Central memory CD8-positive, alpha-beta T cell (primary cell): ENCODE results near the gene TRMT1.
"Not testable (repeated sequence)": the region's sequence is repeated elsewhere in the genome, so short reads cannot be mapped to it uniquely, and the experiment has no call there.

Experiments
- ATAC-seq: fragments of 150-1000 bp; cut with Tn5 transposase; replicated peaks from 2 replicates; pipeline ENCODE4 v1.10.0; 2022; ENCODE audit warnings: mild to moderate bottlenecking, moderate FRiP score, moderate number of reproducible peaks; ENCODE audit not compliant: poor library complexity, severe bottlenecking; ENCODE audit errors: extremely low read depth
- DNase-seq, 2 donors: peaks; one replicate each; pipeline ENCODE4 v3.0.0; 2021; ENCODE audit warnings: low spot score in 2 of 2
- H3K27ac Mint-ChIP-seq: one replicate; pipeline ENCODE4 v1.8.0; 2022; ENCODE audit warnings: low read depth, mild to moderate bottlenecking, moderate library complexity, mixed read lengths
- H3K27me3 Mint-ChIP-seq: one replicate; pipeline ENCODE4 v1.8.0; 2022; ENCODE audit warnings: mixed read lengths
- H3K36me3 Mint-ChIP-seq: one replicate; pipeline ENCODE4 v1.8.0; 2022; ENCODE audit warnings: mild to moderate bottlenecking, moderate library complexity, mixed read lengths; ENCODE audit not compliant: insufficient read depth
- H3K4me1 Mint-ChIP-seq: one replicate; pipeline ENCODE4 v1.8.0; 2022; ENCODE audit warnings: mixed read lengths
- H3K4me3 Mint-ChIP-seq: one replicate; pipeline ENCODE4 v1.8.0; 2022; ENCODE audit warnings: mild to moderate bottlenecking, moderate library complexity, mixed read lengths
- H3K9me3 Mint-ChIP-seq: one replicate; pipeline ENCODE4 v1.8.0; 2022; ENCODE audit warnings: mixed read lengths

TRMT1 gene

GRCh38 chr19:13154241-13154778 lies 37.8 kb upstream of the TRMT1 start:
- no peak for ATAC-seq
- H3K9me3 Mint-ChIP-seq: no peaks in the 10 kb centered on the region

DNA sequence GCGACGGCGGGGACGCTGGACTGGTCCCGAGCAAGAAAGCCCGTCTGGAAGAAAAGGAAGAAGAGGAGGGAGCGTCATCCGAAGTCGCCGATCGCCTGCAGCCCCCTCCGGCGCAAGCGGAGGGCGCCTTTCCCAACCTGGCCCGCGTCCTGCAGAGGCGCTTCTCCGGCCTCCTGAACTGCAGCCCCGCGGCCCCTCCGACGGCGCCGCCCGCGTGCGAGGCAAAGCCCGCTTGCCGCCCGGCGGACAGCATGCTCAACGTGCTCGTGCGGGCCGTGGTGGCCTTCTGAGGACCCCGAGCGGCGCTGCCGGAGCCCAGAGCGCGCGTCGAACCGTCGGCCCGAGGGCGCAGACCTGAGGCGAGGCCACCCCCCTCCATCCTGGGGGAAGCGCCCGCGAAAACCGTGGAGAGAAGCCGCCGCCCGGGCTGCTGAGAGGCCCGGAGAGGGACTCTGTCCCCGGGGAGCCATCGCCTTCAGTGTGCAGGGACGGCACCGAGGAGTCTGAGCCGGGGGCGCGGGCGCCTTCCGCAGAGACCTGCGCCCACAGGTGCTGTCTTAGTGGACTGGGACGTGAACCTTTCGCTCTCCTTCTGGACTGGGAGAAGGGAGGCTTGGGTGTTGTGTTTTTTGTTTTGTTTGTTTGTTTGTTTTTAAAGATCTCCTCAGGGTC lies 37.2 kb upstream of the TRMT1 start:
- peaks cover 5% of the 10 kb centered on the region for H3K27me3 Mint-ChIP-seq
- H3K36me3 Mint-ChIP-seq: peaks cover 59% of the 10 kb centered on the region
- H3K4me3 Mint-ChIP-seq: peak overlapping the region; percentile 94
- ATAC-seq (no peak), DNase-seq (peak in 1 of 2 donors; percentile 14)
- H3K9me3 Mint-ChIP-seq: no peaks in the 10 kb centered on the region
- peaks cover 83% of the 10 kb centered on the region for H3K4me1 Mint-ChIP-seq
- H3K27ac Mint-ChIP-seq: peak overlapping the region; percentile 100

More at GRCh38 chr19:13154241-13154778, 37.8 kb upstream of the TRMT1 start:
- Mint-ChIP-seq H3K4me1 (peaks cover 77% of the 10 kb centered on the region), H3K4me3 (peak overlapping the region; percentile 94), H3K36me3 (peaks cover 59% of the 10 kb centered on the region), H3K27ac (peak overlapping the region; percentile 100), H3K27me3 (peaks cover 5% of the 10 kb centered on the region)
- peak; percentile 21 to 28 for DNase-seq

GRCh38 chr19:13152974-13153568 lies 36.5 kb upstream of the TRMT1 start:
- Mint-ChIP-seq H3K27ac (peak overlapping the region; percentile 100), H3K4me1 (peaks cover 82% of the 10 kb centered on the region), H3K36me3 (peaks cover 59% of the 10 kb centered on the region), H3K4me3 (peak overlapping the region; percentile 94), H3K9me3 (no peaks in the 10 kb centered on the region), H3K27me3 (peaks cover 5% of the 10 kb centered on the region)
- ATAC-seq (peak; percentile 27), DNase-seq (peak; percentile 97 to 99)

DNA sequence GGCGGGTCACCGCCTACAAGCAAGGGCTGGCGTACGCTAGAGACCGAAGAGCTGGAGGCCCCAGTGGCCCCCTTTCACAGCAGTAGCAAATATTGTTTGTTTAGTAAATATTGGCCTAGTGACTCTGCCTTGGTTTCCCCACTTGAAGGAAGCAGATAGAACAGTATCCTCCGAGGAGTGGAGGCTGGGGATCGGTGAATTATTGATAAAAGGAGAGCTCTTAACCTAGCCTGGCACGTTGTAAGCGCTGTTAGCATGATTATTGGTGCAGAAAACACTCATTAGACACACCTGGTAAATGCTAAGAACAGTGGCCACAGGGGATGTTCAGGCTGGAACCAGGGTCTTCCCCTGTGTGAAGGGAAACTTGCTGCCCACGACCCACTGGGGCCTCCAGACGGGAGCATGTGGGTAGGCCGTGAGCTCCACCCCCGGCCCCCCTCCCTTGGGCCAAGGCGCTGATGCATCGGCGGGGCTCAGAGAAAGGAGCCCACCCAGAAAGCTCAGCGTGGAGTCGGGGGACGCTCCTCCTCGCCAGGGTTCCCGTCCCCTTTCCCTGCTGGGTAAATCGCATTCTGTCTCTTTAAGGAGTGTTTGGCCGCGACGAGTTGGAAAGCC lies 35.9 kb upstream of the TRMT1 start:
- H3K4me3 Mint-ChIP-seq: peak overlapping the region; percentile 94
- DNase-seq: no peak
- peaks cover 59% of the 10 kb centered on the region for H3K36me3 Mint-ChIP-seq
- H3K9me3 Mint-ChIP-seq: no peaks in the 10 kb centered on the region
- peak; percentile 8 for ATAC-seq
- H3K27me3 Mint-ChIP-seq: peaks cover 5% of the 10 kb centered on the region
- H3K27ac Mint-ChIP-seq: peak overlapping the region; percentile 100
- H3K4me1 Mint-ChIP-seq: peaks cover 76% of the 10 kb centered on the region

DNA sequence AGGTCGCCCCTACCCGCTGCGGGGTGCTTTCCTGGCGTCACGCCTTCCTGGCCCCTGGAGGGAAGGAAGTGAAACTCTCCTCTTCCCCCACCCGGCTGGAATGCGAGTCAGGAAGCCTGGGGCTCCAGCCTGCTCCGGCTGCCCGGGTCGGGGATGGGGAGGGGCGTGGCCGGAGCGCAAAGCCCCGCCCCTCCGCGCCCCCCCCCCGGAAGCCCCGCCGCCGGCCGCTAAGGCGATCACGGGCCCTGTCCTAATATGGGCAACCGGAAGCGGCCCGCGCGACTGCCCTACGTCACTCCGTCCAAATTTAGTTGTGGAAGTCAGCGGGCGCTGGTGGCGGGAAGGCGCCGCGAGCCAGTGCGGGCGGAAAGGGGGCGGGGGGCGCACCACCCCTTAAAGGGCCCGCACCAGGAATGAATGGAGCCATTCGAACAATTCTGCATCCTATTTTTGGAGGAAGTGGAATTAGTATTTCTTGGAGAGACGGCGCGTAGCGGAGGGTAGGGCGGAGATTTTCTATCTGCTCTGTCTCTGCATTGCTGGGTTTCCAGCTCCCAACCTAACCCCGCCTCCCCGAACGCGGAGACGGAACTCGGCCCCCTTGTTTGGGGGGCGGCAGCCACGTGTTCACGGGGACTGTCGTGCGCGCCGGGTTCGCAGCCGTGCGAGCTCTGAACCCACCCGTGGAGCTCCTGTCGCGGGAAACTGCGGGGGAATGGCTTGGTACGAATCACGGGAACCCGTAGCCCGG lies 35.2 kb upstream of the TRMT1 start:
- Mint-ChIP-seq H3K4me3 (peak overlapping the region; percentile 94), H3K9me3 (no peaks in the 10 kb centered on the region), H3K27me3 (peaks cover 5% of the 10 kb centered on the region), H3K4me1 (peaks cover 74% of the 10 kb centered on the region), H3K27ac (peak overlapping the region; percentile 100), H3K36me3 (peaks cover 58% of the 10 kb centered on the region)
- ATAC-seq: peak; percentile 55
- peak; percentile 89 to 95 for DNase-seq

DNA sequence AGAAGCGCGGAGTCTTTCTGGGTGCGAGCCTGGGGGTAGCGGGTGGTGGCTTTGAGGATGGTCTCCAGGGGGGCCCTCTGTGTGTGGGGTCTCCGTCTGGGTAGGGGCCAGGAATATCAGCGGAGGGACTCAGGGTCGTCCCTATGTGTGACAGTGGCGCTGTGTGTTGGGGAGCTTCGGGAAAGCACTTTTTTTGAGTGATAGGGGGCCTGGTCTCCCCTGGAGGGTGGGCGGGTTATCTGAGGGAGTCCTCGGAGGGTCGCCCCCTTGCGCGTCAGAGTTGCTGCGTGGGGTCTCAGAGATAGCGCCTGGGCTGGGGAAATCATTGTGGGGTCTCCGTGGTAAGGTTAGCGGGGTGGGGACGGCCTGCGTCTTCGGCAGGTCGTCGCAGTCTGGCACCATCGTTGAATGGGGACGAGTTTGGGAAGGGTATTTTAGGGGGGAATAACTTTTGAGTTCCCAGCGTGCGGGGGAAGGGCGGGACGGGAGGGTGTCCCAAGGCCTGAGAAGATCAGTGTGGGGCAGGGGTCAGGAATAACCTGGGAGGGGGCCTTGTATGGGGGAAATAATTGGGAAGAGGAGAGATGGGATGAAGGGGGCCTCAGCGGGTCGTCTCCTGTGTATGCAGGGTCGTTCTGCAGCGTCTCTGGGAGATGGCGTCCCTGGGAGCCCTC lies 34.5 kb upstream of the TRMT1 start:
- ATAC-seq (no peak), DNase-seq (no peak)
- H3K27ac Mint-ChIP-seq: peak overlapping the region; percentile 100
- no peaks in the 10 kb centered on the region for H3K9me3 Mint-ChIP-seq
- H3K4me1 Mint-ChIP-seq: peaks cover 69% of the 10 kb centered on the region
- H3K36me3 Mint-ChIP-seq: peaks cover 58% of the 10 kb centered on the region
- H3K4me3 Mint-ChIP-seq: peak overlapping the region; percentile 94
- H3K27me3 Mint-ChIP-seq: peaks cover 5% of the 10 kb centered on the region

DNA sequence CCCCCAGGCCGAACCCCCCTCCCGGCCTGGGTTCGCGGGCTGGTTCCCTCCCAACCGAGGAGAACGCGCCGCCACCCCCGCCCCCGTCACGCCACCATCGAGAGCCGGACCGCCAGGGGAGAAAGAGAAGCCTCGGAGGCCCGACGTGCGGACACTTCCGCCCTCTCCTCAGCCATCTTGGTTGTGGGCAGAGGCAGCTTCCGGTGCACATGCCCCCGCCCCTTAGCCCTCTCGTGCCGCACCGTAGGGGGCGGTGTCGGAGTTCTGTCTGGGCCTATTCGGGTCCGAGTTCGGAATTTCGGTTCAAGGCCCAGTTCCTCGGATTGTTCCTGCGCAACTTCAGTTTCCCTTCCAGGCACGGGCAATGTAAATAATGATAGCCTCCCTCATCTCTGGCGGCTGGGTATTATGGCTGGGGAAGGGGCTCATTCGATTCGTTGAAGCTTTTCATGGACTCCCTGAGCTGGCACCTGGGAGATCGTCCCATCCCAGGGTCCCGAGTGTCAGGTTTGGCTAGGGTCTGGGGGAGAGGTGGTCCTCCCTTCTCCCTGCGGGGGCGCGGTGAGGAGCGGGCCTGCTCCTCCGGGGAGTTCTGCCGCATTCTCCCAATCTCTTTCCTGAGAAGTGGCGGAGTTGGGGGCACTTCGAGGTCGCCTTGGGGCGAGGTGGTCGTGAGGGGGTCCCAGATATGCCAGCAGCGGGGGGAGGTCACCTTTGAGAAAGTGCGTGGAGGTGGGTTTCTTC lies 33.8 kb upstream of the TRMT1 start, which contains the start of the genes IER2 and STX10:
Gene IER2, plus strand, starts transcription at position 225 of the 744 bp plus-strand sequence. CDS start 2,776 bp downstream, outside the sequence.
Gene STX10, minus strand, starts transcription at position 189 of the 744 bp plus-strand sequence. CDS start 202 bp downstream, outside the sequence.
- Mint-ChIP-seq H3K27ac (peak within 1 kb of the TSS; percentile 100), H3K27me3 (peaks cover 5% of the 10 kb centered on the region), H3K36me3 (peaks cover 54% of the 10 kb centered on the region), H3K9me3 (no peaks in the 10 kb centered on the region), H3K4me1 (peaks cover 64% of the 10 kb centered on the region), H3K4me3 (peak within 1 kb of the TSS; percentile 94)
- DNase-seq: peak; percentile 86 to 89
- peak; percentile 60 for ATAC-seq

GRCh38 chr19:13149628-13150186 lies 33.2 kb upstream of the TRMT1 start:
- peak overlapping the region; percentile 100 for H3K27ac Mint-ChIP-seq
- peak; percentile 3 for ATAC-seq
- H3K4me3 Mint-ChIP-seq: peak overlapping the region; percentile 94
- peak in 1 of 2 donors; percentile 13 for DNase-seq
- no peaks in the 10 kb centered on the region for H3K9me3 Mint-ChIP-seq
- peaks cover 57% of the 10 kb centered on the region for H3K4me1 Mint-ChIP-seq
- peaks cover 50% of the 10 kb centered on the region for H3K36me3 Mint-ChIP-seq
- peaks cover 5% of the 10 kb centered on the region for H3K27me3 Mint-ChIP-seq

DNA sequence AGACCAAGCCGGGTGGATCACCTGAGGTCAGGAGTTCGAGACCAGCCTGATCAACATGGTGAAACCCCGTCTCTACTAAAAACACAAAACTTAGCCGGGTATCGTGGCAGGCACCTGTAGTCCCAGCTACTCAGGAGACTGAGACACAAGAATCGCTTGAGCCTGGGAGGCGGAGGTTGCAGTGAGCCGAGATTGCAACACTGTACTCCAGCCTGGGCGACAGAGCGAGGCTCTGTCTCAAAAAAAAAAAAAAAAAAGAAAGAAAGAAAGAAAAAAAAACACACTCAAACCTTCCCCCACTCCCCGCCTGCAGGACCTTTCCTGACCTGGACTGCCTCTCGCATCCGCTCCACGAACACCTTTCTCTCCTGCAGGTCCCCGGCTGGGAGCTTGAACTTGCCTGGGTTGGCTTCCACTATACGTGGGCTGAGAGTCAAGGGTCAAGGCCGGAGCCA lies 32.7 kb upstream of the TRMT1 start:
- Mint-ChIP-seq H3K36me3 (peaks cover 48% of the 10 kb centered on the region), H3K4me1 (peaks cover 52% of the 10 kb centered on the region), H3K4me3 (peak overlapping the region; percentile 94), H3K27ac (peak overlapping the region; percentile 32)
- DNase-seq, ATAC-seq, H3K9me3 Mint-ChIP-seq, H3K27me3 Mint-ChIP-seq: not testable (repeated sequence)

DNA sequence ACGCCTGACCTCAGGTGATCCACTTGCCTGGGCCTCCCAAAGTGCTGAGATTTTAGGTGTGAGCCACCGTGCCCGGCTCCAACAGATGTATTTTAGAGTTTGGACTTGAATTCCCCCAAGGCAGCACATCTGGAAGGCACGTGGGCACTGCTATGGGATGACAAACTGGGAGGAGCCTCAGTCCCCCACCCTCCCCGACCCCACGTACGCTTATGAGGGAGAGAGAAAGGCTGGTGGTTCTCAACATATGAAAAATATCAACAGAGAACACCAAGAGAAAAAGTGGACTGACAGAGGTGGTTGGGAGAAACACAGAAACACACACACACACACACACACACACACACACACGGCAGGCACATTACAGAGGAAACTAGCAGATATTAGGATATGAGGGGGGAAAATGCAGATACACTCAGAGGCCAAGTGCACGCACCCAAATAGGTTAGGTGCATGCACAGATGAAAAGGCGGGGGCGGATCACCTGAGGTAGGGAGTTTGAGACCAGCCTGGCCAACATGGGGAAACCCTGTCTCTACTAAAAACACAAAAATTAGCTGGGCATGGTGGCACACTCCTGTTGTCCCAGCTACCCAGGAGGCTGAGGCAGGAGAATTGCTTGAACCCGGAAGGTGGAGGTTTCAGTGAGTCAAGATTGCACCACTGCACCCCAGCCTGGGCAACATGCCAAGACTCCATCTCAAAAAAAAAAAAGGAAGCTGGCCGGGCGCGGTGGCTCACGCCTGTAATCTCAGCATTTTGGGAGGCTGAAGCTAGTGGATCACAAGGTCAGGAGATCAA lies 30.4 kb upstream of the TRMT1 start:
- H3K4me3 Mint-ChIP-seq: no peak overlapping the region
- H3K27ac Mint-ChIP-seq: peak overlapping the region; percentile 13
- no peaks in the 10 kb centered on the region for H3K9me3 Mint-ChIP-seq
- ATAC-seq (no peak), DNase-seq (no peak)
- peaks cover 32% of the 10 kb centered on the region for H3K36me3 Mint-ChIP-seq
- no peaks in the 10 kb centered on the region for H3K27me3 Mint-ChIP-seq
- H3K4me1 Mint-ChIP-seq: peaks cover 39% of the 10 kb centered on the region
